Aortic smooth muscle cell (primary cell): ENCODE results near the gene PCDHGA11. TPM values are rescaled to one million over a fixed set of nuclear protein-coding genes. Genes with fewer than 3 reads are reported as not detected.

Source experiments
- total RNA-seq: library from RNA; depleted of rRNA; stranded (reverse); fragments of >200 nt; gene quantifications from 2 replicates; pipeline ENCODE4 v1.2.3, GENCODE V29; 2014

Gene PCDHGA11
- 11.0 and 18.2 TPM in 2 replicates for total RNA-seq

GRCh38 chr5:141420855-141421488, at the start of gene PCDHGA11:
PCDHGA11 (plus strand) TSS chr5:141421051; CDS start chr5:141421228, 177 bp downstream.

GRCh38 chr5:141373673-141374317, 47.1 kb upstream of the PCDHGA11 start, which contains the start of gene PCDHGA6:
PCDHGA6 (plus strand) TSS chr5:141373891; CDS start chr5:141374084, 193 bp downstream.

GRCh38 chr5:141382469-141383294, 38.2 kb upstream of the PCDHGA11 start, which contains the start of gene PCDHGA7:
PCDHGA7 (plus strand) TSS chr5:141382742; CDS start chr5:141382900, 158 bp downstream.

GRCh38 chr5:141387557-141388311, 33.1 kb upstream of the PCDHGA11 start, which contains the start of gene PCDHGB4:
PCDHGB4 (plus strand) TSS chr5:141387698; CDS start chr5:141387885, 187 bp downstream.

GRCh38 chr5:141392429-141393198, 28.2 kb upstream of the PCDHGA11 start, which contains the start of gene PCDHGA8:
PCDHGA8 (plus strand) TSS chr5:141392633; CDS start chr5:141392814, 181 bp downstream.

GRCh38 chr5:141397756-141398551, 22.9 kb upstream of the PCDHGA11 start, which contains the start of gene PCDHGB5:
PCDHGB5 (plus strand) TSS chr5:141397947; CDS start chr5:141398128, 181 bp downstream.

GRCh38 chr5:141402553-141403243, 18.2 kb upstream of the PCDHGA11 start, which contains the start of gene PCDHGA9:
PCDHGA9 (plus strand) TSS chr5:141402778; CDS start chr5:141402953, 175 bp downstream.

GRCh38 chr5:141407790-141408505, 12.9 kb upstream of the PCDHGA11 start, which contains the start of gene PCDHGB6:
PCDHGB6 (plus strand) TSS chr5:141408021; CDS start chr5:141408203, 182 bp downstream.

GRCh38 chr5:141412854-141413539, 7.9 kb upstream of the PCDHGA11 start, which contains the start of gene PCDHGA10:
PCDHGA10 (plus strand) TSS chr5:141412987; CDS start chr5:141413176, 189 bp downstream.

GRCh38 chr5:141417494-141418172, 3.2 kb upstream of the PCDHGA11 start, which contains the start of gene PCDHGB7:
PCDHGB7 (plus strand) TSS chr5:141417677; CDS start chr5:141417860, 183 bp downstream.

GRCh38 chr5:141430332-141431113, 9.7 kb downstream of the PCDHGA11 start, which contains the start of gene PCDHGA12:
PCDHGA12 (plus strand) TSS chr5:141430507; CDS start chr5:141430760, 253 bp downstream.

Other genes with a start within 250 kb of the PCDHGA11 start
- gene PCDHB7, start 248.4 kb upstream of the PCDHGA11 start, total RNA-seq: 0.79 and 1.1 TPM in 2 replicates
- 0.62 and 1.1 TPM in 2 replicates for gene PCDHB8, start 243.3 kb upstream of the PCDHGA11 start, total RNA-seq
- 1.8 and 1.9 TPM in 2 replicates for gene PCDHB16, start 238.7 kb upstream of the PCDHGA11 start, total RNA-seq
- gene PCDHB9, start 233.9 kb upstream of the PCDHGA11 start, total RNA-seq: 0.40 and 0.44 TPM in 2 replicates
- gene PCDHB10, start 228.7 kb upstream of the PCDHGA11 start, total RNA-seq: 0.66 and 1.1 TPM in 2 replicates
- gene PCDHB11, start 221.4 kb upstream of the PCDHGA11 start, total RNA-seq: 0.44 and 0.53 TPM in 2 replicates
- 0.25 and 0.40 TPM in 2 replicates for gene PCDHB12, start 212.3 kb upstream of the PCDHGA11 start, total RNA-seq
- gene PCDHB13, start 207.1 kb upstream of the PCDHGA11 start, total RNA-seq: 0.81 and 1.1 TPM in 2 replicates
- gene PCDHB14, start 197.7 kb upstream of the PCDHGA11 start, total RNA-seq: 0.92 and 1.1 TPM in 2 replicates
- gene PCDHB15, start 175.7 kb upstream of the PCDHGA11 start, total RNA-seq: 0.53 and 0.56 TPM in 2 replicates
- 0.13 and 0.31 TPM in 2 replicates for gene SLC25A2, start 117.0 kb upstream of the PCDHGA11 start, total RNA-seq
- 81.0 and 83.9 TPM in 2 replicates for gene TAF7, start 100.3 kb upstream of the PCDHGA11 start, total RNA-seq
- 1.1 TPM in 2 replicates for gene PCDHGA1, start 90.5 kb upstream of the PCDHGA11 start, total RNA-seq
- gene PCDHGA2, start 82.3 kb upstream of the PCDHGA11 start, total RNA-seq: 1.7 and 2.5 TPM in 2 replicates
- gene PCDHGA3, start 77.2 kb upstream of the PCDHGA11 start, total RNA-seq: 2.0 and 2.9 TPM in 2 replicates
- gene PCDHGB1, start 71.0 kb upstream of the PCDHGA11 start, total RNA-seq: 1.8 and 4.3 TPM in 2 replicates
- gene PCDHGA4, start 66.0 kb upstream of the PCDHGA11 start, total RNA-seq: 4.0 and 7.5 TPM in 2 replicates
- gene PCDHGB2, start 61.1 kb upstream of the PCDHGA11 start, total RNA-seq: 3.4 and 5.9 TPM in 2 replicates
- gene PCDHGA5, start 56.9 kb upstream of the PCDHGA11 start, total RNA-seq: 1.5 and 2.7 TPM in 2 replicates
- 5.7 and 8.4 TPM in 2 replicates for gene PCDHGB3, start 50.8 kb upstream of the PCDHGA11 start, total RNA-seq
- gene PCDHGA6, start 47.2 kb upstream of the PCDHGA11 start, total RNA-seq: 3.3 and 5.3 TPM in 2 replicates
- 3.4 and 4.8 TPM in 2 replicates for gene PCDHGA7, start 38.3 kb upstream of the PCDHGA11 start, total RNA-seq
- gene PCDHGB4, start 33.4 kb upstream of the PCDHGA11 start, total RNA-seq: 20.1 and 26.5 TPM in 2 replicates
- gene PCDHGA8, start 28.4 kb upstream of the PCDHGA11 start, total RNA-seq: 2.2 and 3.9 TPM in 2 replicates
- gene PCDHGB5, start 23.1 kb upstream of the PCDHGA11 start, total RNA-seq: 21.0 and 29.1 TPM in 2 replicates
- gene PCDHGA9, start 18.3 kb upstream of the PCDHGA11 start, total RNA-seq: 2.9 and 5.7 TPM in 2 replicates
- gene PCDHGB6, start 13.0 kb upstream of the PCDHGA11 start, total RNA-seq: 3.3 and 4.7 TPM in 2 replicates
- gene PCDHGA10, start 8.1 kb upstream of the PCDHGA11 start, total RNA-seq: 5.3 and 7.5 TPM in 2 replicates
- gene PCDHGB7, start 3.4 kb upstream of the PCDHGA11 start, total RNA-seq: 9.1 and 17.3 TPM in 2 replicates
- gene PCDHGA12, start 9.5 kb downstream of the PCDHGA11 start, total RNA-seq: 17.6 and 22.3 TPM in 2 replicates
- gene PCDHGC3, start 54.9 kb downstream of the PCDHGA11 start, total RNA-seq: 72.0 and 83.4 TPM in 2 replicates
- 2.0 and 3.2 TPM in 2 replicates for gene PCDHGC4, start 64.0 kb downstream of the PCDHGA11 start, total RNA-seq
- gene PCDHGC5, start 68.0 kb downstream of the PCDHGA11 start, total RNA-seq: 3.4 and 4.7 TPM in 2 replicates
- 35.9 and 44.5 TPM in 2 replicates for gene DIAPH1, start 197.9 kb downstream of the PCDHGA11 start, total RNA-seq
- 52.8 and 60.9 TPM in 2 replicates for gene HDAC3, start 215.8 kb downstream of the PCDHGA11 start, total RNA-seq
- 1.5 TPM in 2 replicates for gene RELL2, start 215.9 kb downstream of the PCDHGA11 start, total RNA-seq
- 21.0 and 25.1 TPM in 2 replicates for gene FCHSD1, start 230.4 kb downstream of the PCDHGA11 start, total RNA-seq